GM21367 (cell line): ENCODE results near the gene CHD6.

ENCODE experiments used
- ATAC-seq: cut with Tn5 transposase; IDR thresholded peaks from one replicate; pipeline ENCODE4 v1.9.1; 2021; ENCODE audit not compliant: unreplicated experiment

Gene CHD6

DNA sequence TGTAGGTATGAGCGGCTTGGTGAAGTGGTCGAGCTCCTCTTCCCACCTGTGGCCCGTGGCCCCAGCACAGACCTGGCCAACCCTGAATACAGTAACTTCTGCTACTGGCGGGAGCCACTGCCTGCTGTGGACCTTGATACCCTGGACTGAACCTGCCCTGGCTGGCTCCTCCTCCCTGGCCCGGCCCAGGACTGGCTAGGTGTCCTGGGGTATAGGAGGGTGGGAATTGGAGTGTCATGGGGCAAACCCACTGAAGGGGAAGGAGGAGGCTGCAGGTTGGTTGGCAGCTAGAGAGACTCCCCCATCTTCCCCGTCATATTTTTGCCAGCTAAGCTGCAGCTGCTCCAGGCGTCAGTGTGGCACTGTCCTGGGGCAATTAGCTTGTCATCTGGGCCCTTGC is 259.5 kb downstream of the CHD6 start:
- ATAC-seq = no peak

DNA sequence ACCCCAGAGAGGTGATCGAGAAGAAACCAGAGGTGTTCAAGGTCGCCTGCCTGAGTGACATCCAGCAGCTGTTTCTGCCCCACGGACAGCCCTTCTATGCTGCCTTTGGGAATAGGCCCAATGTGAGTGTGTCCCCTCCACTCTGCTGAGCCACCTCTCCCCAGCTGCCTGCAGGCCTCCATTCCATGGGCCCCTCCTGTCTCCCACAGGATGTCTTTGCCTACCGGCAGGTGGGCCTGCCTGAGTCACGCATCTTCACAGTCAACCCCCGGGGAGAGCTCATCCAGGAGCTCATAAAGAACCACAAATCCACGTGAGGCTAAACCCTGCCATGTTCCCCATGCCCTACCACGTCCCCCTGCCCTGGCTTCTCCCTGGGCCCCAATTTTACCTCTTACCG is 259.9 kb downstream of the CHD6 start:
- no peak for ATAC-seq

DNA sequence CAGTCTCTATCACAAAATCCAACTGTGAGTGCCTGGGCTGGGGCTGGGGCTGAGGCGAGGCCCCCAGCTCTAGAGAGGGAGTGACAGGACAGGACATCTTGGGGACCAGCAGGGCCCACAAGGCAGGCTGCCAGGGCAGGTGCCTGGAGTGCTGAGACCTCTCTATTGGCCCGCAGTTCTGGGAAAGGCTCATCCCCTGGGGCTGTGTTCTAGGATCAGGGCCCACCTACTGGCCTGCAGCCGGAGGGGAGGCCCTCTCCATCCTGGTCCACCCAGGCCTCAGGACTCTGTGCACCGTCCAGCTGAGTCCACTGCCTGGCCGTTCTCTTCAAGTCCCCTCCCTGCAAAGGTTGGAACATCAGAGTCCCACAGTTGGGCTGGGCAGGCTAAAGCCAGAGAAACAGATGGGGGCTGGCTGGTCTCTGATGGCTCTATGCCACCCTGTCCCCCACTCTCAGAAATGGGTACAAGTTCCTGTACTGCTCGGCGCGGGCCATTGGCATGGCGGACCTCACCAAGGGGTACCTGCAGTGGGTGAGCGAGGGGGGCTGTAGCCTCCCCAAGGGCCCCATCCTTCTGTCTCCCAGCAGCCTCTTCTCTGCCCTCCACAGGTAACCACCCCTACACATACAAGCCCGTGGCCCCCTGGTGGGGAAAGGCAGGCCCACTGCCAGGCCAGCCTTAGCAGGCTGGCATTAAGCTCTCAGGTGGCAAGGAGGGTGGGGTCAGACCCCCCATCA is 260.6 kb downstream of the CHD6 start:
- no peak for ATAC-seq

DNA sequence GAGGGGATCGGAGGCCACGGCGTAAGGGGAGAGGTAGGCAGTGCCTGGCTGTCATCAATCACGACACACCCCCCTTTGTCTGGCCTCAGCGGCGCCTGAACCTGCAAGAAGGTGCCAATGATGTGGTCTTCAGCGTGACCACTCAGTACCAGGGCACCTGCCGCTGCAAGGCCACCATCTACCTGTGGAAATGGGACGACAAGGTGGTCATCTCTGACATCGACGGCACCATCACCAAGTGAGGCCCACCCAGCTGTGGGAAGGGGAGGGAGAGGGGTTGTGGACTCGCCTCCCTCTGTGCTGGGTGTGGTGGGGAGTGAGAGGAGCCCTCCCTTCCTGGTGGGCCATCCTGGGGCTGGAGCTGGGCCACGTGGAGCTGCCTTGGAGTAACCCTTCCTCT is 261.2 kb downstream of the CHD6 start:
- no peak for ATAC-seq

DNA sequence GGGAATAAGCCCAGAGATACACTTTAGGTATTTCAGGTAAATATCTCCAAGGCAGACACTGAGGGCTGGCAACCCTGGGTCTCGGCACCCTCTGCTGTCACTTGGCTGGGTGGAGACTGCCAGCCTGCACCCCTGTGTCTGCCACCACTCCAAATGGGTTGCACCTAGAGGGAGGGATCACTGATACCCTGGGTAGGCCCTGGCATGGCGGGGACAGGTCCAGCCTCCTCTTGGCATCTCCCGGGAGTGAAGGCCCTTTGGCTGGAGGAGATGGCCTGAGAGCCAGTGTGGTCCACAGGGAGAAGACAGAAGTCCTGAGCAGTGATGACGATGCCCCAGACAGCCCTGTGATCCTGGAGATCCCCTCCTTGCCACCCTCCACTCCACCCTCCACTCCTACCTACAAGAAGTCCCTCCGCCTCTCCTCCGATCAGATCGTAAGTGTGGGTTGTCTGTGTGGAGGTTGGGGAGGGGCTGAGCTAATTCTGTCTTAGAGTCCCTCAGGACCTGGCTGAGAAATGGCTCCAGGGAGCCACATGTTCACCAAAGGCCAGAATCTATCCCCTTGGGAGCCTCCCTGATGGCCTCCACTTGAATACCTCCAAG is 262.5 kb downstream of the CHD6 start:
- no peak for ATAC-seq

GRCh38 chr20:41355192-41355591 is 263.0 kb downstream of the CHD6 start:
- no peak for ATAC-seq

DNA sequence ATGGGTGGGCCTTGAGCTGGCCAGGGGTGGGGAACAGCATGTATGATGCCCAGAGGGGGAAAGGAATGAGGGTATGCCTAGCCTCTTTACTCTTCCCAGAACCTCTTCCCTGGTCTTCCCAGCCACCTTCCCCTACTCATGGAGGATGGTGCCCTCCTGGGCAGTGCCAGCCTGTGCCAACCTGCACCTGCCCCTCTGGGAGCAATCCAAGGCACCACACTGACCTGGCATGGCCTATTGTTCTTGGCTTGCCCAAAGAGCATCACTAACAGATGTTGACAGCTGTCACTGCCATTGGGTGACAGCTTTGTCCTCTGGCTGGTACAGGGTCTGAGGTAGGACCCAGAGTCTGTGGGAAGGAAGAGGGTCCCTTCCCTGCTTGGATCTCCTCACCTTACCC is 264.6 kb downstream of the CHD6 start:
- ATAC-seq = no peak

- ATAC-seq = no peak
These were observed 265.5 kb downstream of the CHD6 start for GRCh38 chr20:41352666-41353065.

DNA sequence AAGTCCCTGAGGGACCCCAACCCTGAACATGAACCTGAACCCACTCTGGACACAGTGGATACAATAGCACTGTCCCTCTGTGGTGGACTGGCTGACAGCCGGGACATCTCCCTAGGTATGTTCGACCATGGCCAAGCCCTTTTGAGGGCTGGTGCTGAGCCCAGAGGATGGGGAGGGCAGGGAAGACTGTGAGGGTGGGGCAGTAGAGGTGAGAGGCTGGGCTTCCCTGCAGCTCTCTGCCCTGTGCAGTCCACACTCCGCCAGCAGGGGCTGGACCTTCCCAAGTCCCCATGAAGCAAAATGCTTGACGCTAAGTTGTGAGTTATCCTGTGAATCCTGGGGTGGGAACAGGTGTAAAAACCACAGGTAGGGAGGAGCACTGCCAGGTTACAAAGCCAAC is 266.1 kb downstream of the CHD6 start:
- ATAC-seq = no peak
